IMR-90 (cell line): ENCODE results near the gene SLC6A13. TPM values are rescaled to one million over a fixed set of nuclear protein-coding genes. Genes with fewer than 3 reads are reported as not detected.

Source experiments
- ATAC-seq: fragments of 200-7000 bp; cut with Tn5 transposase; 2 replicates; pipeline ENCODE4 v1.9.1; 2020; ENCODE audit warnings: low read depth, mild to moderate bottlenecking, moderate library complexity
- BruUV-seq: library from RNA; stranded (reverse); fragments of 400-500 nt; replicated peaks from 2 replicates; lab custom pipeline; 2021; lab: Mats Ljungman, UMichigan
- CTCF ChIA-PET: fragments of 300-600 bp; formaldehyde crosslinking; extraction: SDS; loops from one replicate; lab custom pipeline; 2021; ENCODE audit warnings: antibody characterized with exemption; lab: Yijun Ruan, JAX
- POLR2A ChIA-PET: fragments of 300-600 bp; sonication (Branson Sonifier 250); formaldehyde crosslinking; loops from one replicate; lab custom pipeline; 2022; ENCODE audit warnings: antibody characterized with exemption; ENCODE audit not compliant: unreplicated experiment; lab: Charles Lee
- DNase-seq: peaks from one replicate; pipeline ENCODE4 v3.0.0; 2013
- H2AFZ ChIP-seq: replicated peaks from 2 replicates; pipeline ENCODE3; 2013; ENCODE audit warnings: low read length, mild to moderate bottlenecking; ENCODE audit not compliant: poor library complexity
- H2AK5ac ChIP-seq: 2 replicates; pipeline ENCODE4 v1.6.1; 2013; ENCODE audit warnings: low read depth, low read length, inconsistent platforms
- H2AK9ac ChIP-seq: replicated peaks from 2 replicates; pipeline ENCODE3; 2013; ENCODE audit warnings: mild to moderate bottlenecking, low read depth, low read length, moderate library complexity; ENCODE audit not compliant: poor library complexity
- H2BK120ac ChIP-seq: 2 replicates; pipeline ENCODE4 v1.6.1; 2013; ENCODE audit warnings: low read depth, low read length, inconsistent platforms
- H2BK15ac ChIP-seq: 3 replicates; pipeline ENCODE4 v1.6.1; 2013; ENCODE audit warnings: low read depth, low read length, inconsistent platforms
- H2BK20ac ChIP-seq: 2 replicates; pipeline ENCODE4 v1.6.1; 2013; ENCODE audit warnings: low read depth, mild to moderate bottlenecking, inconsistent platforms, low read length, moderate library complexity
- H2BK5ac ChIP-seq: 2 replicates; pipeline ENCODE4 v1.6.1; 2013; ENCODE audit warnings: mild to moderate bottlenecking, low read depth, low read length, inconsistent platforms; ENCODE audit not compliant: poor library complexity, severe bottlenecking
- H3K14ac ChIP-seq: replicated peaks from 2 replicates; pipeline ENCODE4 v1.6.1; 2013; ENCODE audit warnings: low read depth, low read length, inconsistent platforms
- H3K18ac ChIP-seq: 2 replicates; pipeline ENCODE4 v1.6.1; 2013; ENCODE audit warnings: low read depth, low read length, control low read depth
- H3K23ac ChIP-seq: 2 replicates; pipeline ENCODE4 v1.6.1; 2013; ENCODE audit warnings: low read depth, low read length, inconsistent platforms
- H3K27ac ChIP-seq: 2 replicates; pipeline ENCODE4 v1.5.1; 2013; ENCODE audit warnings: mild to moderate bottlenecking, control low read depth, low read length; ENCODE audit not compliant: insufficient read depth
- H3K27me3 ChIP-seq: 2 replicates; pipeline ENCODE4 v1.6.1; 2013; ENCODE audit warnings: low read length; ENCODE audit not compliant: control insufficient read depth, insufficient read depth
- H3K36me3 ChIP-seq: 2 replicates; pipeline ENCODE4 v1.6.1; 2013; ENCODE audit warnings: low read length, mixed read lengths; ENCODE audit not compliant: control insufficient read depth, insufficient read depth
- H3K4ac ChIP-seq: 2 replicates; pipeline ENCODE4 v1.6.1; 2013; ENCODE audit warnings: low read depth, low read length, inconsistent platforms
- H3K4me1 ChIP-seq: 2 replicates; pipeline ENCODE4 v1.6.1; 2013; ENCODE audit warnings: low read length, mixed read lengths; ENCODE audit not compliant: control insufficient read depth, insufficient read depth
- H3K4me2 ChIP-seq: 2 replicates; pipeline ENCODE4 v1.6.1; 2013; ENCODE audit warnings: low read depth, mild to moderate bottlenecking, control low read depth, low read length, moderate library complexity
- H3K4me3 ChIP-seq: 2 replicates; pipeline ENCODE4 v1.5.1; 2013; ENCODE audit warnings: low read depth, mild to moderate bottlenecking, control low read depth, low read length, moderate library complexity; ENCODE audit not compliant: insufficient read depth
- H3K56ac ChIP-seq: 2 replicates; pipeline ENCODE4 v1.6.1; 2013; ENCODE audit warnings: low read length, inconsistent platforms; ENCODE audit not compliant: insufficient read depth; ENCODE audit errors: extremely low read depth
- H3K79me1 ChIP-seq, 2 experiments: 2 replicates each; pipeline ENCODE4 v1.6.1; 2013; ENCODE audit warnings: low read length in 2 of 2, inconsistent platforms in 1 of 2, low read depth in 1 of 2
- H3K9ac ChIP-seq: 2 replicates; pipeline ENCODE4 v1.6.1; 2013; ENCODE audit warnings: low read depth, low read length, control low read depth
- H3K9me1 ChIP-seq: 2 replicates; pipeline ENCODE4 v1.6.1; 2013; ENCODE audit warnings: low read length, inconsistent platforms; ENCODE audit not compliant: insufficient read depth
- H3K9me3 ChIP-seq: 2 replicates; pipeline ENCODE4 v1.6.1; 2013; ENCODE audit warnings: low read length; ENCODE audit not compliant: control insufficient read depth, insufficient read depth
- H4K20me1 ChIP-seq: 2 replicates; pipeline ENCODE4 v1.6.1; 2013; ENCODE audit warnings: low read length, inconsistent platforms; ENCODE audit not compliant: insufficient read depth
- H4K5ac ChIP-seq: 2 replicates; pipeline ENCODE4 v1.6.1; 2013; ENCODE audit warnings: mild to moderate bottlenecking, low read depth, low read length, control low read depth
- H4K8ac ChIP-seq, 2 experiments: 2 replicates each; pipeline ENCODE4 v1.6.1; 2013; ENCODE audit warnings: low read depth in 2 of 2, low read length in 2 of 2, control low read depth in 1 of 2, inconsistent platforms in 1 of 2
- H4K91ac ChIP-seq: 2 replicates; pipeline ENCODE4 v1.6.1; 2013; ENCODE audit warnings: low read depth, low read length, inconsistent platforms; ENCODE audit not compliant: insufficient read depth
- BHLHE40 ChIP-seq: fragments of 150-350 bp; IDR thresholded peaks from 2 replicates; pipeline ENCODE4 v1.6.1; 2016; ENCODE audit warnings: mild to moderate bottlenecking, low read depth, low read length
- CEBPB ChIP-seq: IDR thresholded peaks from 2 replicates; pipeline ENCODE4 v1.6.1; 2012; ENCODE audit warnings: low read depth, low read length, improper control_type of control experiment
- CHD1 ChIP-seq: IDR thresholded peaks from 2 replicates; pipeline ENCODE4 v1.6.1; 2012; ENCODE audit warnings: low read depth, low read length, improper control_type of control experiment
- CTCF ChIP-seq: conservative IDR thresholded peaks from 2 replicates; pipeline ENCODE4 v1.5.1; 2012; ENCODE audit warnings: mild to moderate bottlenecking, low read depth, low read length, improper control_type of control experiment
- FOS ChIP-seq: fragments of 150-350 bp; IDR thresholded peaks from 2 replicates; pipeline ENCODE4 v1.6.1; 2016; ENCODE audit warnings: low read depth, low read length
- MAFK ChIP-seq: IDR thresholded peaks from 2 replicates; pipeline ENCODE4 v1.6.1; 2012; ENCODE audit warnings: low read depth, low read length, improper control_type of control experiment
- POLR2A ChIP-seq: IDR thresholded peaks from 2 replicates; pipeline ENCODE4 v1.6.1; 2012; ENCODE audit warnings: mild to moderate bottlenecking, low read depth, low read length
- RFX5 ChIP-seq: IDR thresholded peaks from 2 replicates; pipeline ENCODE4 v1.8.0; 2012; ENCODE audit warnings: low read depth, mild to moderate bottlenecking, low read length, moderate library complexity
- SMC3 ChIP-seq: fragments of 150-350 bp; IDR thresholded peaks from 2 replicates; pipeline ENCODE4 v1.6.1; 2016; ENCODE audit warnings: low read depth, mild to moderate bottlenecking, antibody characterized with exemption, low read length, moderate library complexity
- WGBS, 2 experiments: methylation state at CpG; one replicate each; pipeline versions ENCODE4 v1.1.5 to v1.1.7; 2013; ENCODE audit warnings: missing lambda C conversion rate in 2 of 2; ENCODE audit not compliant: insufficient read length in 1 of 2; ENCODE audit errors: extremely low coverage in 2 of 2; 5-methylcytosine and 5-hydroxymethylcytosine counted together
- dilution Hi-C: fragments of 300-500 bp; cut with HindIII; formaldehyde crosslinking; loops from one replicate; pipeline ENCODE4 v1.14.3; 2018; ENCODE audit warnings: low sequenced_read_pairs; ENCODE audit not compliant: unreplicated experiment
- in situ Hi-C: fragments of 300-500 bp; cut with MboI; formaldehyde crosslinking; loops from 3 replicates; pipeline ENCODE4 v1.14.3; 2019; ENCODE audit warnings: low sequenced_read_pairs, inconsistent platforms, mixed read lengths
- intact Hi-C: fragments of 100-400 bp; cut with micrococcal nuclease; formaldehyde crosslinking; loops from 2 replicates; pipeline ENCODE4 v1.10.0; 2022
- polyA plus RNA-seq, 3 experiments: library from polyadenylated mRNA; depleted of rRNA; stranded (reverse); fragments of >200 nt; gene quantifications; 2 replicates each; pipeline ENCODE4 v1.2.3, GENCODE V29; 2012; ENCODE audit warnings: low replicate concordance in 1 of 3
- total RNA-seq: library from RNA; depleted of rRNA; stranded (reverse); fragments of >200 nt; gene quantifications from 2 replicates; pipeline ENCODE4 v1.2.3, GENCODE V29; 2012

Gene SLC6A13
- total and polyA plus RNA-seq, 2 of the 4 experiments (the other 2 are of a cell fraction) = under 0.01 to 0.10 TPM

- no peak for TF ChIP-seq CHD1
These were observed 49.7 kb downstream of the SLC6A13 start (continued) for GRCh38 chr12:212715-213526.

GRCh38 chr12:212415-212714 lies 50.3 kb downstream of the SLC6A13 start:
- H3K36me3 ChIP-seq = no peaks in the 10 kb centered on the region
- no peak overlapping the region for H3K4me2 ChIP-seq
- DNase-seq = no peak
- no peak overlapping the region for H2BK5ac ChIP-seq
- no peak overlapping the region for H3K14ac ChIP-seq
- no peak overlapping the region for H2AK5ac ChIP-seq
- H3K79me1 ChIP-seq = no peaks in the 10 kb centered on the region
- no peak overlapping the region for H3K4me3 ChIP-seq
- dilution Hi-C loops = no loop called here
- H4K20me1 ChIP-seq = no peaks in the 10 kb centered on the region; the same call in 1 of the 2 replicates
- H3K27me3 ChIP-seq = peaks cover 73% of the 10 kb centered on the region
- no peak overlapping the region for H4K91ac ChIP-seq
- H3K4ac ChIP-seq = no peak overlapping the region
- no peaks in the 10 kb centered on the region for H3K9me1 ChIP-seq
- WGBS, 2 experiments = 59% methylated on average over 8 of the region's 8 CpGs; no CpG with 5 or more reads in 1 of the 2 experiments
- no peak overlapping the region for H3K27ac ChIP-seq
- no peak for ATAC-seq
- CTCF ChIA-PET = no interaction called here
- H2BK120ac ChIP-seq = no peak overlapping the region
- in situ Hi-C loops = no loop called here
- no peak overlapping the region for H3K18ac ChIP-seq
- no peak overlapping the region for H2AK9ac ChIP-seq
- intact Hi-C loops = no loop called here
- no peak overlapping the region for H2AFZ ChIP-seq
- BruUV-seq = no TSS peak
- peaks cover 2% of the 10 kb centered on the region; the same call in 1 of the 2 replicates for H3K4me1 ChIP-seq
- H2BK15ac ChIP-seq = no peak overlapping the region
- no peak overlapping the region for H4K8ac ChIP-seq
- H3K56ac ChIP-seq = no peak overlapping the region
- no peak overlapping the region for H2BK20ac ChIP-seq
- H3K23ac ChIP-seq = no peak overlapping the region
- H4K5ac ChIP-seq = no peak overlapping the region
- TF ChIP-seq FOS (no peak), MAFK (no peak), RFX5 (no peak), BHLHE40 (no peak), POLR2A (no peak), CHD1 (no peak), CTCF (no peak), SMC3 (no peak), CEBPB (no peak)
- POLR2A ChIA-PET = no interaction called here
- no peaks in the 10 kb centered on the region for H3K9me3 ChIP-seq
- H3K9ac ChIP-seq = no peak overlapping the region
